ENCODE results near the gene ANO7. TPM values are rescaled to one million over a fixed set of nuclear protein-coding genes. Genes with fewer than 3 reads are reported as not detected.

The ANO7 gene
- total RNA-seq, 1 experiment from 2014 or later: 2.4 TPM

- DNase-seq (ENCODE audit: low read depth): peak; percentile 73
These were observed 83.3 kb downstream of the ANO7 start for GRCh38 chr2:241271706-241272302.

GRCh38 chr2:241272303-241273209 is 84.1 kb downstream of the ANO7 start:
- DNase-seq (ENCODE audit: low read depth): no peak

- no peak for DNase-seq (ENCODE audit: low read depth)
These were observed 84.9 kb downstream of the ANO7 start for GRCh38 chr2:241273210-241274020.

DNA sequence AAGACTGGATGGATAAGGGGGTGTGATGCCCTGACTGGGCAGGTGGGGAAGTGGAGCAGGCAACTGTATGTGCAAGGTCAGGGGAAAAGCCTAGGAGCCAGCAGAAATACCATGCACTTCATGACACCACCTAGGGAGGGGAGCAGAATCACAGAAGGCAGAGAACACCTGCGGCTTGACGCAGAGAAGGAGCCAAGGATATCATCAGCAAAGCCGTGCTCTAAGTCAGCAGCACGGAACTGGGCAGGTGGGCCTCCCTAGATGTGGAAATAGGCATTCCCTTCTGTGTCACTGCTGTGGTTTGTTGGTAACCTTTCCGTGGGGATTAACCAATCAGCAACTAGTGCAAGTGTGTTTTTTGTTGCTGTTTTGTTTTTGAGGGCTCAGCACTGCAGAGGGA is 85.7 kb downstream of the ANO7 start:
- DNase-seq (ENCODE audit: low read depth): no peak

Other genes starting within 250 kb of the ANO7 start
- 1.8 and 2.7 TPM in 2 replicates for gene SNED1, start 190.1 kb upstream of the ANO7 start, total RNA-seq (2014; rRNA removed; shearing (Covaris generic))
- 39.2 and 43.0 TPM in 2 replicates for gene MTERF4, start 86.4 kb upstream of the ANO7 start, total RNA-seq (2014; rRNA removed; shearing (Covaris generic))
- 6.7 and 7.2 TPM in 2 replicates for gene PASK, start 39.2 kb upstream of the ANO7 start, total RNA-seq (2014; rRNA removed; shearing (Covaris generic))
- gene PPP1R7, start 38.2 kb upstream of the ANO7 start, total RNA-seq (2014; rRNA removed; shearing (Covaris generic)): 81.7 and 87.6 TPM in 2 replicates
- gene HDLBP, start 127.0 kb downstream of the ANO7 start, total RNA-seq (2014; rRNA removed; shearing (Covaris generic)): 424 and 497 TPM in 2 replicates
- gene SEPTIN2, start 127.2 kb downstream of the ANO7 start, total RNA-seq (2014; rRNA removed; shearing (Covaris generic)): 212 and 259 TPM in 2 replicates
- gene FARP2, start 167.6 kb downstream of the ANO7 start, total RNA-seq (2014; rRNA removed; shearing (Covaris generic)): 29.7 and 33.8 TPM in 2 replicates